GM12878 (cell line): Measurements from ENCODE around the gene GIPC1. TPM values are rescaled to one million over a fixed set of nuclear protein-coding genes. Genes with fewer than 3 reads are reported as not detected.

Source experiments
- ATAC-seq: fragments of 200-7000 bp; cut with Tn5 transposase; 3 replicates; pipeline ENCODE4 v1.9.1; 2020; ENCODE audit warnings: mild to moderate bottlenecking, moderate library complexity
- BruUV-seq: library from RNA; stranded (reverse); fragments of 400-500 nt; replicated peaks from 2 replicates; lab custom pipeline; 2021; lab: Mats Ljungman, UMichigan
- CTCF ChIA-PET: fragments of 300-600 bp; sonication (Branson Sonifier 250); formaldehyde crosslinking; extraction: SDS; loops from one replicate; lab custom pipeline; 2021; ENCODE audit warnings: inconsistent platforms; lab: Yijun Ruan, JAX
- POLR2A ChIA-PET: fragments of 350-600 bp; formaldehyde crosslinking; extraction: SDS; loops from one replicate; lab custom pipeline; 2021; ENCODE audit warnings: inconsistent platforms; lab: Charles Lee
- RAD21 ChIA-PET: fragments of 300-600 bp; sonication (Branson Sonifier 250); formaldehyde crosslinking; loops from one replicate; lab custom pipeline; 2023; ENCODE audit warnings: antibody characterized with exemption; ENCODE audit not compliant: unreplicated experiment; lab: Charles Lee
- SMC1A ChIA-PET: fragments of 300-600 bp; sonication (Branson Sonifier 250); formaldehyde crosslinking; loops from one replicate; lab custom pipeline; 2023; ENCODE audit not compliant: unreplicated experiment, uncharacterized antibody; lab: Charles Lee
- DNase-seq: peaks from one replicate; pipeline ENCODE4 v3.0.0-alpha.2; 2011; ENCODE audit warnings: low read depth, low spot score
- FAIRE-seq: peaks from 3 replicates; lab custom pipeline; 2011; peaks lifted over from hg19 to GRCh38; lab: Jason Lieb, UNC
- H2AFZ ChIP-seq: 2 replicates; pipeline ENCODE4 v1.6.0; 2011; ENCODE audit warnings: low read depth, low read length, control low read depth; ENCODE audit not compliant: control insufficient read depth
- H3K27ac ChIP-seq: 2 replicates; pipeline ENCODE4 v1.5.1; 2011; ENCODE audit warnings: control low read depth; ENCODE audit not compliant: control insufficient read depth, insufficient read depth
- H3K27me3 ChIP-seq, 2 experiments: replicated peaks in 1 of 2; 2 replicates each; pipeline versions ENCODE4 v1.6.0 to v1.6.1; 2011; ENCODE audit warnings: low read length in 1 of 2; ENCODE audit not compliant: control insufficient read depth in 2 of 2, insufficient read depth in 2 of 2
- H3K36me3 ChIP-seq, 2 experiments: 2 replicates each; pipeline ENCODE4 v1.5.1; 2011; ENCODE audit warnings: low read length in 1 of 2; ENCODE audit not compliant: control insufficient read depth in 2 of 2, insufficient read depth in 2 of 2
- H3K4me1 ChIP-seq: 2 replicates; pipeline ENCODE4 v1.6.1; 2011; ENCODE audit warnings: mild to moderate bottlenecking, low read length, moderate library complexity, mixed read lengths; ENCODE audit not compliant: control insufficient read depth, insufficient read depth
- H3K4me2 ChIP-seq: 2 replicates; pipeline ENCODE4 v1.6.0; 2011; ENCODE audit warnings: control low read depth; ENCODE audit not compliant: control insufficient read depth, insufficient read depth
- H3K4me3 ChIP-seq: fragments of 200-600 bp; sonication (generic); 2 replicates; pipeline ENCODE4 v1.5.1; 2016
- H3K79me2 ChIP-seq: 2 replicates; pipeline ENCODE4 v1.6.0; 2011; ENCODE audit warnings: low read length; ENCODE audit not compliant: control insufficient read depth, insufficient read depth
- H3K9ac ChIP-seq: 2 replicates; pipeline ENCODE4 v1.8.0; 2011; ENCODE audit warnings: low read length, control low read depth, mixed read lengths; ENCODE audit not compliant: control insufficient read depth, insufficient read depth
- H3K9me3 ChIP-seq: replicated peaks from 3 replicates; pipeline ENCODE4 v1.5.1; 2011; ENCODE audit warnings: mild to moderate bottlenecking, low read length; ENCODE audit not compliant: control insufficient read depth, insufficient read depth
- H4K20me1 ChIP-seq: 2 replicates; pipeline ENCODE4 v1.6.0; 2011; ENCODE audit not compliant: control insufficient read depth, insufficient read depth
- CREM ChIP-seq: IDR thresholded peaks from 2 replicates; pipeline ENCODE4 v1.6.1; 2014; ENCODE audit warnings: antibody characterized with exemption, low read depth
- NR2F1 ChIP-seq: fragments of 450-650 bp; conservative IDR thresholded peaks from 2 replicates; pipeline ENCODE4 v1.6.1; 2017; ENCODE audit warnings: mild to moderate bottlenecking
- POLR2A ChIP-seq: IDR thresholded peaks from 2 replicates; pipeline ENCODE4 v1.6.1; 2011; ENCODE audit warnings: low read depth, mild to moderate bottlenecking, low read length
- POLR2AphosphoS5 ChIP-seq: IDR thresholded peaks from 2 replicates; pipeline ENCODE4 v1.6.1; 2011; ENCODE audit warnings: mild to moderate bottlenecking, low read length, inconsistent platforms
- RUNX3 ChIP-seq: IDR thresholded peaks from 2 replicates; pipeline ENCODE4 v1.6.1; 2012; ENCODE audit warnings: low read length, inconsistent platforms
- SUZ12 ChIP-seq: fragments of 200-600 bp; sonication (generic); IDR thresholded peaks from one replicate; pipeline ENCODE4 v1.6.1; 2018; ENCODE audit warnings: antibody characterized with exemption, mild to moderate bottlenecking; ENCODE audit not compliant: unreplicated experiment
- TCF12 ChIP-seq: IDR thresholded peaks from 2 replicates; pipeline ENCODE4 v1.6.1; 2011; ENCODE audit warnings: low read depth, mild to moderate bottlenecking, low read length
- WGBS: methylation state at CpG from one replicate; pipeline ENCODE4 v1.1.6; 2016; ENCODE audit warnings: low lambda C conversion rate; ENCODE audit not compliant: insufficient replicate concordance, insufficient coverage; ENCODE audit errors: missing lambda C conversion rate; 5-methylcytosine and 5-hydroxymethylcytosine counted together
- in situ Hi-C: fragments of 300-500 bp; cut with MboI; formaldehyde crosslinking; loops from 9 replicates; pipeline ENCODE4 v1.14.3; 2018; ENCODE audit warnings: mixed read lengths
- intact Hi-C: fragments of 100-400 bp; cut with micrococcal nuclease; formaldehyde crosslinking; loops from one replicate; pipeline ENCODE4 v1.14.2; 2022; ENCODE audit not compliant: unreplicated experiment
- polyA plus RNA-seq, 11 experiments: library from polyadenylated mRNA; depleted of rRNA in 4 of 11; unstranded in 6 of 11; stranded (reverse) in 5 of 11; fragments of >200 nt; fragmentation: Nextera tagmentation in 4 of 11; fragmentation: Illumina TruSeq in 1 of 11; extraction: Ambion mirVana in 4 of 11; extraction: Trizol in 1 of 11; gene quantifications; 1 replicate in 1 of 11; 2 replicates in 10 of 11; pipeline versions ENCODE4 v1.2.1 to v1.2.3, GENCODE V29; 2011 to 2016; ENCODE audit warnings: inconsistent platforms in 2 of 11, missing spikeins in 2 of 11, low read depth in 1 of 11
- total RNA-seq, 4 experiments: library from RNA; depleted of rRNA in 3 of 4; stranded (reverse); fragments of >200 nt in 3 of 4; fragmentation: Illumina TruSeq in 1 of 4; extraction: Trizol in 1 of 4; gene quantifications; 2 replicates each; pipeline versions ENCODE4 v1.2.1 to v1.2.3, GENCODE V29; 2013 to 2021

Gene GIPC1
- total and polyA plus RNA-seq, 10 of the 15 experiments (the other 5 are each of a cell fraction or from before 2014, with no cell fraction given) = 0.47 to 24.1 (median 13.6) TPM

GRCh38 chr19:14514215-14514863 lies 18.4 kb upstream of the GIPC1 start:
- WGBS = 73% methylated on average over 8 of the region's 8 CpGs
- no TSS peak for BruUV-seq
- H3K27ac ChIP-seq = no peak overlapping the region
- FAIRE-seq (no peak), ATAC-seq (no peak), DNase-seq (no peak)
- intact Hi-C loops (no loop called here), in situ Hi-C loops (no loop called here)
- ChIA-PET SMC1A (interaction anchor here (0.7 kb wide), 1 partner anchor 15 kb away, joined by 3 read pairs; no protein-coding TSS in a partner anchor), POLR2A (interaction anchor here (0.6 kb wide), 1 partner anchor 653 kb away, joined by 4 read pairs; no protein-coding TSS in a partner anchor), RAD21 (no interaction called here), CTCF (interaction anchor here (1.0 to 2.0 kb wide), 2 partner anchors 18 to 43 kb away, joined by 5 read pairs; no protein-coding TSS in a partner anchor)
- peaks cover 9% of the 10 kb centered on the region for H3K4me1 ChIP-seq
- H2AFZ ChIP-seq = no peak overlapping the region
- H3K79me2 ChIP-seq = peaks cover 30% of the 10 kb centered on the region
- H3K27me3 ChIP-seq = no peaks in the 10 kb centered on the region
- peaks cover 3% of the 10 kb centered on the region; the same call in 1 of the 2 replicates for H4K20me1 ChIP-seq
- peak; percentile 25 for TF ChIP-seq POLR2A
- TF ChIP-seq POLR2AphosphoS5 = peak; percentile 21; the same call in 1 of the 2 replicates
- no peak for TF ChIP-seq RUNX3
- H3K4me2 ChIP-seq = peak overlapping the region; percentile 35; the same call in 1 of the 2 replicates
- H3K9ac ChIP-seq = no peak overlapping the region
- peaks cover 3 to 12% of the 10 kb centered on the region in 2 experiments; a peak in 3 of 4 replicates for H3K36me3 ChIP-seq
- 0 out of 2 replicates have a peak overlapping the region, but pooled peaks have one; percentile 95 for H3K4me3 ChIP-seq
- no peaks in the 10 kb centered on the region for H3K9me3 ChIP-seq

DNA sequence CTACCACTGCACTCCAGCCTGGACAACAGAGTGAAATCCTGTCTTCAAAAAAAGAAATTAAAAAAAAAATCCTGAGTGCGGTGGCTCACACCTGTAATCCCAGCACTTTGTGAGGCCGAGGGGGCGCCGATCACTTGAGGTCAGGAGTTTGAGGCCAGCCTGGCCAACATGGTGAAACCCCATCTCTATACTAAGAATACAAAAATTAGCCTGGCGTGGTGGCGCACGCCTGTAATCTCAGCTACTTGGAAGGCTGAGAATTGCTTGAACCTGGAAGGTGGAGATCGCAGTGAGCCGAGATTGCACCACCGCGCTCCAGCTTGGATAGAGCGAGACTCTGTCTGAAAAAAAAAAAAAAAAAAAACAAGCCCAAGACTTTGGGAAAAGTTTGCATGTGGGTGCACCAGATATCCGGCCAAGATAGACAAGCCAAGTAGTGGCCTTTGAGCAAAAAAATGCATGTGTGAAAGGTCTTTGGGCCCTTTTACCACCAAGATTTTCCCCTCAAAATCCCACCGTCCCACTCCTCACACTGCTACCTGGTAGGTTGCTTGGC lies 16.6 kb upstream of the GIPC1 start:
- H3K9ac ChIP-seq = no peak overlapping the region
- intact Hi-C loops (no loop called here), in situ Hi-C loops (no loop called here)
- peaks cover 23% of the 10 kb centered on the region for H3K79me2 ChIP-seq
- ATAC-seq = no peak
- no peak overlapping the region for H3K27ac ChIP-seq
- H3K4me3 ChIP-seq = no peak overlapping the region
- no peak for DNase-seq
- H4K20me1 ChIP-seq = peaks cover 3% of the 10 kb centered on the region; the same call in 1 of the 2 replicates
- no peak overlapping the region for H3K4me2 ChIP-seq
- ChIA-PET SMC1A (no interaction called here), POLR2A (interaction anchor here (0.9 kb wide), 1 partner anchor 15 kb away, joined by 4 read pairs; no protein-coding TSS in a partner anchor), RAD21 (no interaction called here), CTCF (interaction anchor here (0.6 kb wide), 1 partner anchor 35 kb away, joined by 4 read pairs; no protein-coding TSS in a partner anchor)
- no peaks in the 10 kb centered on the region for H3K27me3 ChIP-seq
- no peak for FAIRE-seq
- BruUV-seq = no TSS peak
- no peak overlapping the region for H2AFZ ChIP-seq
- WGBS = 100% methylated on average over 14 of the region's 14 CpGs
- TF ChIP-seq TCF12 (no peak), SUZ12 (no peak), NR2F1 (no peak), CREM (no peak)
- H3K9me3 ChIP-seq = no peaks in the 10 kb centered on the region
- H3K36me3 ChIP-seq = peaks cover 3 to 12% of the 10 kb centered on the region in 2 experiments; a peak in 3 of 4 replicates
- peaks cover 9% of the 10 kb centered on the region for H3K4me1 ChIP-seq
